BJ (cell line): ENCODE data around the gene OASL. TPM values are rescaled to one million over a fixed set of nuclear protein-coding genes. Genes with fewer than 3 reads are reported as not detected.
"Not testable (repeated sequence)": the region's sequence is repeated elsewhere in the genome, so short reads cannot be mapped to it uniquely, and the experiment has no call there.

Experiments
- CTCF ChIA-PET: fragments of 350-600 bp; formaldehyde crosslinking; extraction: SDS; loops from one replicate; lab custom pipeline; 2021; ENCODE audit warnings: antibody characterized with exemption, inconsistent platforms; lab: Yijun Ruan, JAX
- POLR2A ChIA-PET: fragments of 300-600 bp; sonication (Branson Sonifier 250); formaldehyde crosslinking; extraction: SDS; loops from one replicate; lab custom pipeline; 2021; ENCODE audit warnings: antibody characterized with exemption; lab: Charles Lee
- DNase-seq: peaks from one replicate; pipeline ENCODE4 v3.0.0-alpha.2; 2011; ENCODE audit warnings: low read depth
- H3K27me3 ChIP-seq: 2 replicates; pipeline ENCODE4 v1.6.0; 2011; ENCODE audit warnings: low read length; ENCODE audit not compliant: control insufficient read depth, insufficient read depth
- H3K36me3 ChIP-seq: 2 replicates; pipeline ENCODE4 v1.5.1; 2011; ENCODE audit warnings: low read length; ENCODE audit not compliant: control insufficient read depth, insufficient read depth
- H3K4me3 ChIP-seq: 2 replicates; pipeline ENCODE4 v1.5.1; 2011; ENCODE audit warnings: low read depth, mild to moderate bottlenecking, control low read depth, low read length
- CTCF ChIP-seq: IDR thresholded peaks from 2 replicates; pipeline ENCODE4 v1.5.1; 2011; ENCODE audit warnings: low read depth, mild to moderate bottlenecking, control low read depth, inconsistent platforms, low read length, moderate library complexity; ENCODE audit not compliant: insufficient read depth
- polyA plus RNA-seq: library from polyadenylated mRNA; depleted of rRNA; stranded (reverse); fragments of >200 nt; gene quantifications from 2 replicates; pipeline ENCODE4 v1.2.3, GENCODE V29; 2011

Gene OASL
- polyA plus RNA-seq, 1 experiment: 0.67 TPM

- CTCF ChIA-PET: interaction anchor here (0.9 to 3.3 kb wide), 2 partner anchors 11 to 67 kb away, joined by 3 to 18 read pairs; no protein-coding TSS in a partner anchor
- no peak for TF ChIP-seq CTCF
- POLR2A ChIA-PET: no interaction called here
- DNase-seq: no peak
- no peaks in the 10 kb centered on the region for H3K36me3 ChIP-seq
- no peaks in the 10 kb centered on the region for H3K27me3 ChIP-seq
- no peak overlapping the region for H3K4me3 ChIP-seq
These were observed 33.1 kb upstream of the OASL start for GRCh38 chr12:121072147-121072546.

- Histone ChIP-seq H3K36me3 (no peaks in the 10 kb centered on the region), H3K27me3 (no peaks in the 10 kb centered on the region), H3K4me3 (no peak overlapping the region)
- no peak for TF ChIP-seq CTCF
- no peak for DNase-seq
- CTCF ChIA-PET: no interaction called here
- POLR2A ChIA-PET: no interaction called here
These were observed 30.2 kb upstream of the OASL start for GRCh38 chr12:121069206-121069605.

GRCh38 chr12:121065345-121065744, 26.3 kb upstream of the OASL start:
- CTCF ChIA-PET: no interaction called here
- POLR2A ChIA-PET: no interaction called here
- TF ChIP-seq CTCF: no peak

GRCh38 chr12:121064586-121064985, 25.5 kb upstream of the OASL start:
- H3K4me3 ChIP-seq, H3K27me3 ChIP-seq, POLR2A ChIA-PET, H3K36me3 ChIP-seq, DNase-seq: not testable (repeated sequence)
- CTCF ChIA-PET: interaction anchor here (1.1 kb wide), 1 partner anchor 165 kb away, joined by 3 read pairs; no protein-coding TSS in a partner anchor

More at GRCh38 chr12:121065345-121065744, 26.3 kb upstream of the OASL start:
- H3K27me3 ChIP-seq: no peaks in the 10 kb centered on the region
- DNase-seq: no peak
- no peaks in the 10 kb centered on the region for H3K36me3 ChIP-seq
- no peak overlapping the region for H3K4me3 ChIP-seq

- TF ChIP-seq CTCF: no peak
- Histone ChIP-seq H3K4me3 (no peak overlapping the region), H3K36me3 (no peaks in the 10 kb centered on the region), H3K27me3 (no peaks in the 10 kb centered on the region)
- ChIA-PET CTCF (interaction anchor here (1.1 kb wide), 1 partner anchor 166 kb away, joined by 3 read pairs; no protein-coding TSS in a partner anchor), POLR2A (no interaction called here)
- no peak for DNase-seq
These were observed 25.1 kb upstream of the OASL start for GRCh38 chr12:121064116-121064515.

GRCh38 chr12:121062391-121063045, 23.5 kb upstream of the OASL start:
- Histone ChIP-seq H3K36me3 (no peaks in the 10 kb centered on the region), H3K27me3 (no peaks in the 10 kb centered on the region), H3K4me3 (no peak overlapping the region)
- POLR2A ChIA-PET: no interaction called here
- DNase-seq: no peak
- CTCF ChIA-PET: interaction anchor here (2.1 to 3.9 kb wide), 3 partner anchors 32 to 162 kb away, joined by 6 to 33 read pairs (median 12); no protein-coding TSS in a partner anchor
- TF ChIP-seq CTCF: no peak
